Lower lobe of right lung (tissue), 2 donors: ENCODE data around the gene CYP2F1. TPM values are rescaled to one million over a fixed set of nuclear protein-coding genes. Genes with fewer than 3 reads are reported as not detected.
"Not testable (repeated sequence)": the region's sequence is repeated elsewhere in the genome, so short reads cannot be mapped to it uniquely, and the experiment has no call there.

Experiments used
- ATAC-seq, 2 donors: fragments of 200-7000 bp; cut with Tn5 transposase; one replicate each; pipeline ENCODE4 v1.9.1; 2020 to 2022; ENCODE audit warnings: mild to moderate bottlenecking in 2 of 2, moderate library complexity in 2 of 2
- DNase-seq: peaks from one replicate; pipeline ENCODE4 v3.0.0-alpha.2; 2020
- H3K27ac ChIP-seq: fragments of 200-600 bp; one replicate; pipeline ENCODE4 v1.8.0; 2022
- H3K27me3 ChIP-seq: fragments of 200-600 bp; one replicate; pipeline ENCODE4 v1.8.0; 2022; ENCODE audit warnings: low read depth
- H3K36me3 ChIP-seq: fragments of 200-600 bp; one replicate; pipeline ENCODE4 v1.8.0; 2022; ENCODE audit warnings: mild to moderate bottlenecking
- H3K4me1 ChIP-seq: fragments of 200-600 bp; one replicate; pipeline ENCODE4 v1.8.0; 2022
- H3K4me3 ChIP-seq: fragments of 200-600 bp; one replicate; pipeline ENCODE4 v1.8.0; 2022; ENCODE audit warnings: mild to moderate bottlenecking
- H3K9me3 ChIP-seq: fragments of 200-600 bp; one replicate; pipeline ENCODE4 v1.8.0; 2022
- CTCF ChIP-seq: fragments of 200-600 bp; IDR thresholded peaks from one replicate; pipeline ENCODE4 v1.8.0; 2022; ENCODE audit warnings: antibody characterized with exemption, mild to moderate bottlenecking
- intact Hi-C: fragments of 100-400 bp; cut with DNase I; formaldehyde crosslinking; loops from one replicate; pipeline ENCODE4 v1.11.0; 2022
- total RNA-seq: library from RNA; stranded (reverse); fragmentation: NEBNext Ultra II Directional; extraction: Animal tissue kit (Norgen Biotek cat#: 25700); gene quantifications from one replicate; pipeline ENCODE4 v1.2.1, GENCODE V29; 2021
- donor health status: DM: no; HTN: yes; CAD: no; lungs with severe emphysema.

CYP2F1 gene
- total RNA-seq, 1 donor from 2014 or later: 1.7 TPM

DNA sequence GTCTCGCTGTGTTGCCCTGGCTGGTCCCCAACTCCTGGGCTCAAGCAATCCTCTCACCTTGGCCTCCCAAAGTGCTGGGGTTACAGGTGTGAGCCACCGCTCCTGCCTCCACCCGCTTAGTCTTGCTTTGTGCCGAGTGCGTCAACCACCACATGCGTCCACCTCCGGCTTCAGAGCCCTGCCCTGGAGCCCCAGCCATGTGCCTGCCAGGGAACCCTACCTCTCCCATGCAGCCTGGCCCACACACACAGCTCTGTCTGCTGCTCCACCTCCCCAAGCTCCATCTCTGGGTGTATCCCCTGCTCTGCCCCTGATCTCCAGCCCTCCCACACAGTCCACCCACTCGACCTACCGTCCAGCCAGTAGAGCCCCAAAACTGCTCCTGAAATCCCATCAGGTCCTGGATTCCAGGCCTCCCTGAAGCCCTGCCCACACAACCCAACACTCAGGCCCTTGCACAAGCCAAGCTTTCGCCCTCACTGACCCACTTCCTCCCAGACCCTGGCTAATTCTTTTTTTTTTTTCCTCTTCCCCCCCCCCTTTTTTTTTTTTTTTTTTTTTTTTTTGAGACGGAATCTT, 9.6 kb downstream of the CYP2F1 start:
- no peak for TF ChIP-seq CTCF
- H3K4me1 ChIP-seq: peaks cover 10% of the 10 kb centered on the region
- H3K27me3 ChIP-seq: no peaks in the 10 kb centered on the region
- H3K27ac ChIP-seq: no peak overlapping the region
- no peaks in the 10 kb centered on the region for H3K36me3 ChIP-seq
- intact Hi-C loops: no loop called here
- no peaks in the 10 kb centered on the region for H3K9me3 ChIP-seq
- DNase-seq (no peak), ATAC-seq (no peak)
- no peak overlapping the region for H3K4me3 ChIP-seq

DNA sequence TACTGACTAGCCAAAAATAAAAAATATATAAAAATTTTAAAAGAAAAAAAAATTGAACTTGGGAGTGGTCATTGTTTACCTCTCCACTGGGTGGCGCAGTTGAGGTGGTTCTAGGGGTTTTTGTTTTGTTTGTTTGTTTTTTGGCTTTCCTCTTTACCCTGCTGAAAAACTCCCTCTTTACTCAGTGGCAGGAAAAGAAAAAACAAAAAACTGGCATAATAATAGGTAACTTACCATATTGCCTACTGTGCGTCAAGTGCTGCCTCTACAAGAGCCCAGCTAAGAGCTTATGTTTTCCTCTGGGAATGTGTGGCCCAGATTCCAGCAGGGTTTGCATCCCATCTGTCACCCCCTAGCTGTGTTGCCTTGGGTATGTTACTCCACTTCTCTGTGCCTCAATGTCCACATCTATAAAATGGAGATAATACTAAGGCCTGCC, 12.6 kb downstream of the CYP2F1 start:
- H3K4me3 ChIP-seq, H3K27ac ChIP-seq, DNase-seq, H3K36me3 ChIP-seq, intact Hi-C loops, H3K27me3 ChIP-seq, H3K9me3 ChIP-seq: not testable (repeated sequence)
- peak in 1 of 2 donors; percentile 41 for ATAC-seq
- H3K4me1 ChIP-seq: peaks cover 10% of the 10 kb centered on the region
- TF ChIP-seq CTCF: peak; percentile 67

- H3K9me3 ChIP-seq: not testable (repeated sequence)
These were observed 13.1 kb downstream of the CYP2F1 start for GRCh38 chr19:41127362-41127761.

GRCh38 chr19:41127801-41128300, 13.6 kb downstream of the CYP2F1 start:
- H3K36me3 ChIP-seq, intact Hi-C loops, H3K27me3 ChIP-seq, H3K27ac ChIP-seq, H3K9me3 ChIP-seq: not testable (repeated sequence)
- Histone ChIP-seq H3K4me1 (peaks cover 10% of the 10 kb centered on the region), H3K4me3 (peak overlapping the region; percentile 29)
- DNase-seq: peak; percentile 90
- peak; percentile 91 to 93 for ATAC-seq
- peak; percentile 38 for TF ChIP-seq CTCF

More at GRCh38 chr19:41127362-41127761, 13.1 kb downstream of the CYP2F1 start:
- H3K27ac ChIP-seq, intact Hi-C loops, H3K27me3 ChIP-seq, H3K4me3 ChIP-seq, ATAC-seq, H3K36me3 ChIP-seq, DNase-seq: not testable (repeated sequence)
- H3K4me1 ChIP-seq: peaks cover 10% of the 10 kb centered on the region

- intact Hi-C loops: no loop called here
- Histone ChIP-seq H3K9me3 (no peaks in the 10 kb centered on the region), H3K27me3 (no peaks in the 10 kb centered on the region), H3K36me3 (no peaks in the 10 kb centered on the region), H3K27ac (no peak overlapping the region), H3K4me3 (no peak overlapping the region), H3K4me1 (peaks cover 10% of the 10 kb centered on the region)
- ATAC-seq: no peak
- no peak for DNase-seq
- TF ChIP-seq CTCF: no peak
These were observed 14.5 kb downstream of the CYP2F1 start for GRCh38 chr19:41128692-41129091.

DNA sequence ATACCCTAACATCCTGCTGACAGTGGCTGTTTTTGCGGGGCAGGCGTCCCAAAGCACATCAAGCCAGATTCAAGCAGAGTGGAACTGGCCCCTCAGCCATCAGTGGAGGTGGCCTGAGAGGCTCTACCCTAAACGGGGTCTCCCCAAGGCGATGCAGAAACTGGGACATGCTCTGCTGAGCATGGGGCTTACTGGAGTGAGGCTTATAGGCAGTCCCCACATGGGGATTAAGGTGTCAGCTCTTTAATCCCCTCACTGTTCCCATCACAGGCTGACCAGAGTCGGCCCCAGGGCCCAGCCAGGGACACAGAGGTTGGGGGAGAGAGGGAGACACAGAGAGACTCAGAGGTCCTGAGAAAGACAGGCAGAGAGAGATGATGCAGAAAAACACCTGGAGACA, 17.0 kb downstream of the CYP2F1 start:
- H3K27ac ChIP-seq: no peak overlapping the region
- H3K9me3 ChIP-seq: no peaks in the 10 kb centered on the region
- intact Hi-C loops: no loop called here
- peaks cover 10% of the 10 kb centered on the region for H3K4me1 ChIP-seq
- no peaks in the 10 kb centered on the region for H3K27me3 ChIP-seq
- H3K4me3 ChIP-seq: no peak overlapping the region
- H3K36me3 ChIP-seq: no peaks in the 10 kb centered on the region
- no peak for ATAC-seq
- DNase-seq: no peak
- TF ChIP-seq CTCF: no peak
